IMR-90 (cell line): ENCODE results near the gene VEPH1. TPM values are rescaled to one million over a fixed set of nuclear protein-coding genes. Genes with fewer than 3 reads are reported as not detected.

ENCODE experiments used
- ATAC-seq: fragments of 200-7000 bp; cut with Tn5 transposase; 2 replicates; pipeline ENCODE4 v1.9.1; 2020; ENCODE audit warnings: low read depth, mild to moderate bottlenecking, moderate library complexity
- BruUV-seq: library from RNA; stranded (reverse); fragments of 400-500 nt; replicated peaks from 2 replicates; lab custom pipeline; 2021; lab: Mats Ljungman, UMichigan
- CTCF ChIA-PET: fragments of 300-600 bp; formaldehyde crosslinking; extraction: SDS; loops from one replicate; lab custom pipeline; 2021; ENCODE audit warnings: antibody characterized with exemption; lab: Yijun Ruan, JAX
- POLR2A ChIA-PET: fragments of 300-600 bp; sonication (Branson Sonifier 250); formaldehyde crosslinking; loops from one replicate; lab custom pipeline; 2022; ENCODE audit warnings: antibody characterized with exemption; ENCODE audit not compliant: unreplicated experiment; lab: Charles Lee
- DNase-seq: peaks from one replicate; pipeline ENCODE4 v3.0.0; 2013
- H2AFZ ChIP-seq: replicated peaks from 2 replicates; pipeline ENCODE3; 2013; ENCODE audit warnings: low read length, mild to moderate bottlenecking; ENCODE audit not compliant: poor library complexity
- H2AK5ac ChIP-seq: 2 replicates; pipeline ENCODE4 v1.6.1; 2013; ENCODE audit warnings: low read depth, low read length, inconsistent platforms
- H2AK9ac ChIP-seq: replicated peaks from 2 replicates; pipeline ENCODE3; 2013; ENCODE audit warnings: mild to moderate bottlenecking, low read depth, low read length, moderate library complexity; ENCODE audit not compliant: poor library complexity
- H2BK120ac ChIP-seq: 2 replicates; pipeline ENCODE4 v1.6.1; 2013; ENCODE audit warnings: low read depth, low read length, inconsistent platforms
- H2BK15ac ChIP-seq: 3 replicates; pipeline ENCODE4 v1.6.1; 2013; ENCODE audit warnings: low read depth, low read length, inconsistent platforms
- H2BK20ac ChIP-seq: 2 replicates; pipeline ENCODE4 v1.6.1; 2013; ENCODE audit warnings: low read depth, mild to moderate bottlenecking, inconsistent platforms, low read length, moderate library complexity
- H2BK5ac ChIP-seq: 2 replicates; pipeline ENCODE4 v1.6.1; 2013; ENCODE audit warnings: mild to moderate bottlenecking, low read depth, low read length, inconsistent platforms; ENCODE audit not compliant: poor library complexity, severe bottlenecking
- H3K14ac ChIP-seq: replicated peaks from 2 replicates; pipeline ENCODE4 v1.6.1; 2013; ENCODE audit warnings: low read depth, low read length, inconsistent platforms
- H3K18ac ChIP-seq: 2 replicates; pipeline ENCODE4 v1.6.1; 2013; ENCODE audit warnings: low read depth, low read length, control low read depth
- H3K23ac ChIP-seq: 2 replicates; pipeline ENCODE4 v1.6.1; 2013; ENCODE audit warnings: low read depth, low read length, inconsistent platforms
- H3K27ac ChIP-seq: 2 replicates; pipeline ENCODE4 v1.5.1; 2013; ENCODE audit warnings: mild to moderate bottlenecking, control low read depth, low read length; ENCODE audit not compliant: insufficient read depth
- H3K27me3 ChIP-seq: 2 replicates; pipeline ENCODE4 v1.6.1; 2013; ENCODE audit warnings: low read length; ENCODE audit not compliant: control insufficient read depth, insufficient read depth
- H3K36me3 ChIP-seq: 2 replicates; pipeline ENCODE4 v1.6.1; 2013; ENCODE audit warnings: low read length, mixed read lengths; ENCODE audit not compliant: control insufficient read depth, insufficient read depth
- H3K4ac ChIP-seq: 2 replicates; pipeline ENCODE4 v1.6.1; 2013; ENCODE audit warnings: low read depth, low read length, inconsistent platforms
- H3K4me1 ChIP-seq: 2 replicates; pipeline ENCODE4 v1.6.1; 2013; ENCODE audit warnings: low read length, mixed read lengths; ENCODE audit not compliant: control insufficient read depth, insufficient read depth
- H3K4me2 ChIP-seq: 2 replicates; pipeline ENCODE4 v1.6.1; 2013; ENCODE audit warnings: low read depth, mild to moderate bottlenecking, control low read depth, low read length, moderate library complexity
- H3K4me3 ChIP-seq: 2 replicates; pipeline ENCODE4 v1.5.1; 2013; ENCODE audit warnings: low read depth, mild to moderate bottlenecking, control low read depth, low read length, moderate library complexity; ENCODE audit not compliant: insufficient read depth
- H3K56ac ChIP-seq: 2 replicates; pipeline ENCODE4 v1.6.1; 2013; ENCODE audit warnings: low read length, inconsistent platforms; ENCODE audit not compliant: insufficient read depth; ENCODE audit errors: extremely low read depth
- H3K79me1 ChIP-seq, 2 experiments: 2 replicates each; pipeline ENCODE4 v1.6.1; 2013; ENCODE audit warnings: low read length in 2 of 2, inconsistent platforms in 1 of 2, low read depth in 1 of 2
- H3K9ac ChIP-seq: 2 replicates; pipeline ENCODE4 v1.6.1; 2013; ENCODE audit warnings: low read depth, low read length, control low read depth
- H3K9me1 ChIP-seq: 2 replicates; pipeline ENCODE4 v1.6.1; 2013; ENCODE audit warnings: low read length, inconsistent platforms; ENCODE audit not compliant: insufficient read depth
- H3K9me3 ChIP-seq: 2 replicates; pipeline ENCODE4 v1.6.1; 2013; ENCODE audit warnings: low read length; ENCODE audit not compliant: control insufficient read depth, insufficient read depth
- H4K20me1 ChIP-seq: 2 replicates; pipeline ENCODE4 v1.6.1; 2013; ENCODE audit warnings: low read length, inconsistent platforms; ENCODE audit not compliant: insufficient read depth
- H4K5ac ChIP-seq: 2 replicates; pipeline ENCODE4 v1.6.1; 2013; ENCODE audit warnings: mild to moderate bottlenecking, low read depth, low read length, control low read depth
- H4K8ac ChIP-seq, 2 experiments: 2 replicates each; pipeline ENCODE4 v1.6.1; 2013; ENCODE audit warnings: low read depth in 2 of 2, low read length in 2 of 2, control low read depth in 1 of 2, inconsistent platforms in 1 of 2
- H4K91ac ChIP-seq: 2 replicates; pipeline ENCODE4 v1.6.1; 2013; ENCODE audit warnings: low read depth, low read length, inconsistent platforms; ENCODE audit not compliant: insufficient read depth
- BHLHE40 ChIP-seq: fragments of 150-350 bp; IDR thresholded peaks from 2 replicates; pipeline ENCODE4 v1.6.1; 2016; ENCODE audit warnings: mild to moderate bottlenecking, low read depth, low read length
- CEBPB ChIP-seq: IDR thresholded peaks from 2 replicates; pipeline ENCODE4 v1.6.1; 2012; ENCODE audit warnings: low read depth, low read length, improper control_type of control experiment
- CHD1 ChIP-seq: IDR thresholded peaks from 2 replicates; pipeline ENCODE4 v1.6.1; 2012; ENCODE audit warnings: low read depth, low read length, improper control_type of control experiment
- CTCF ChIP-seq: conservative IDR thresholded peaks from 2 replicates; pipeline ENCODE4 v1.5.1; 2012; ENCODE audit warnings: mild to moderate bottlenecking, low read depth, low read length, improper control_type of control experiment
- ELK1 ChIP-seq: fragments of 150-350 bp; IDR thresholded peaks from 2 replicates; pipeline ENCODE4 v1.6.1; 2016; ENCODE audit warnings: low read depth, mild to moderate bottlenecking, low read length, moderate library complexity, borderline replicate concordance
- FOS ChIP-seq: fragments of 150-350 bp; IDR thresholded peaks from 2 replicates; pipeline ENCODE4 v1.6.1; 2016; ENCODE audit warnings: low read depth, low read length
- MAFK ChIP-seq: IDR thresholded peaks from 2 replicates; pipeline ENCODE4 v1.6.1; 2012; ENCODE audit warnings: low read depth, low read length, improper control_type of control experiment
- MAZ ChIP-seq: IDR thresholded peaks from 2 replicates; pipeline ENCODE4 v1.6.1; 2012; ENCODE audit warnings: low read depth, mild to moderate bottlenecking, low read length, improper control_type of control experiment, moderate library complexity, borderline replicate concordance
- MXI1 ChIP-seq: IDR thresholded peaks from 2 replicates; pipeline ENCODE4 v1.6.1; 2012; ENCODE audit warnings: low read depth, mild to moderate bottlenecking, low read length, moderate library complexity, borderline replicate concordance
- NFE2L2 ChIP-seq: fragments of 150-350 bp; IDR thresholded peaks from 2 replicates; pipeline ENCODE4 v1.6.1; 2016; ENCODE audit warnings: low read depth, mild to moderate bottlenecking, low read length
- POLR2A ChIP-seq: IDR thresholded peaks from 2 replicates; pipeline ENCODE4 v1.6.1; 2012; ENCODE audit warnings: mild to moderate bottlenecking, low read depth, low read length
- RAD21 ChIP-seq: IDR thresholded peaks from 2 replicates; pipeline ENCODE4 v1.6.1; 2012; ENCODE audit warnings: low read length, improper control_type of control experiment
- RCOR1 ChIP-seq: IDR thresholded peaks from 2 replicates; pipeline ENCODE4 v1.6.1; 2012; ENCODE audit warnings: mild to moderate bottlenecking, low read length, improper control_type of control experiment; ENCODE audit not compliant: insufficient replicate concordance
- RFX5 ChIP-seq: IDR thresholded peaks from 2 replicates; pipeline ENCODE4 v1.8.0; 2012; ENCODE audit warnings: low read depth, mild to moderate bottlenecking, low read length, moderate library complexity
- SMC3 ChIP-seq: fragments of 150-350 bp; IDR thresholded peaks from 2 replicates; pipeline ENCODE4 v1.6.1; 2016; ENCODE audit warnings: low read depth, mild to moderate bottlenecking, antibody characterized with exemption, low read length, moderate library complexity
- USF2 ChIP-seq: fragments of 150-350 bp; IDR thresholded peaks from 2 replicates; pipeline ENCODE4 v1.6.1; 2017; ENCODE audit warnings: mild to moderate bottlenecking, antibody characterized with exemption, low read length, low read depth
- WGBS, 2 experiments: methylation state at CpG; one replicate each; pipeline versions ENCODE4 v1.1.5 to v1.1.7; 2013; ENCODE audit warnings: missing lambda C conversion rate in 2 of 2; ENCODE audit not compliant: insufficient read length in 1 of 2; ENCODE audit errors: extremely low coverage in 2 of 2; 5-methylcytosine and 5-hydroxymethylcytosine counted together
- dilution Hi-C: fragments of 300-500 bp; cut with HindIII; formaldehyde crosslinking; loops from one replicate; pipeline ENCODE4 v1.14.3; 2018; ENCODE audit warnings: low sequenced_read_pairs; ENCODE audit not compliant: unreplicated experiment
- in situ Hi-C: fragments of 300-500 bp; cut with MboI; formaldehyde crosslinking; loops from 3 replicates; pipeline ENCODE4 v1.14.3; 2019; ENCODE audit warnings: low sequenced_read_pairs, inconsistent platforms, mixed read lengths
- intact Hi-C: fragments of 100-400 bp; cut with micrococcal nuclease; formaldehyde crosslinking; loops from 2 replicates; pipeline ENCODE4 v1.10.0; 2022
- polyA plus RNA-seq, 3 experiments: library from polyadenylated mRNA; depleted of rRNA; stranded (reverse); fragments of >200 nt; gene quantifications; 2 replicates each; pipeline ENCODE4 v1.2.3, GENCODE V29; 2012; ENCODE audit warnings: low replicate concordance in 1 of 3
- total RNA-seq: library from RNA; depleted of rRNA; stranded (reverse); fragments of >200 nt; gene quantifications from 2 replicates; pipeline ENCODE4 v1.2.3, GENCODE V29; 2012

The VEPH1 gene
- total and polyA plus RNA-seq, 2 of the 4 experiments (the other 2 are of a cell fraction) = 30.5 to 130 TPM

GRCh38 chr3:157231071-157231470 lies 272.1 kb downstream of the VEPH1 start:
- Histone ChIP-seq H3K4me1 (no peaks in the 10 kb centered on the region; the same call in 1 of the 2 replicates), H4K91ac (no peak overlapping the region), H3K4ac (no peak overlapping the region), H2BK20ac (no peak overlapping the region), H3K9me3 (no peaks in the 10 kb centered on the region), H3K79me1 (no peaks in the 10 kb centered on the region), H4K8ac (no peak overlapping the region), H3K27ac (no peak overlapping the region), H3K4me2 (no peak overlapping the region), H2AK5ac (no peak overlapping the region), H2AK9ac (no peak overlapping the region), H4K20me1 (no peaks in the 10 kb centered on the region), H2BK5ac (no peak overlapping the region), H3K9me1 (no peaks in the 10 kb centered on the region), H2AFZ (no peak overlapping the region), H3K14ac (no peak overlapping the region; the same call in 1 of the 2 replicates), H3K23ac (no peak overlapping the region), H3K36me3 (no peaks in the 10 kb centered on the region), H2BK120ac (no peak overlapping the region), H3K27me3 (no peaks in the 10 kb centered on the region), H3K9ac (no peak overlapping the region), H3K18ac (no peak overlapping the region), H2BK15ac (no peak overlapping the region), H3K4me3 (no peak overlapping the region), H4K5ac (no peak overlapping the region), H3K56ac (no peak overlapping the region)
- ATAC-seq = peak; percentile 46; the same call in 1 of the 2 replicates
- ChIA-PET CTCF (no interaction called here), POLR2A (no interaction called here)
- DNase-seq = peak; percentile 75
- TF ChIP-seq NFE2L2 (no peak), MAZ (no peak), FOS (no peak), ELK1 (no peak), BHLHE40 (no peak), CHD1 (no peak), USF2 (no peak), RAD21 (no peak), CTCF (no peak), RFX5 (no peak), CEBPB (no peak), SMC3 (no peak), MAFK (no peak), MXI1 (no peak), RCOR1 (no peak), POLR2A (no peak)
- in situ Hi-C loops = no loop called here
- no CpG with 5 or more reads among the region's 3 CpGs for WGBS, 2 experiments
- intact Hi-C loops = no loop called here
- BruUV-seq = no TSS peak
- dilution Hi-C loops = no loop called here
